DND-41 (cell line): ENCODE measurements around the gene PAXIP1.
"Not testable (repeated sequence)": the region's sequence is repeated elsewhere in the genome, so short reads cannot be mapped to it uniquely, and the experiment has no call there.

ENCODE experiments used
- ATAC-seq: fragments of 200-7000 bp; cut with Tn5 transposase; 3 replicates; pipeline ENCODE4 v1.9.1; 2021; ENCODE audit warnings: low read depth; ENCODE audit not compliant: insufficient read depth
- DNase-seq: peaks from one replicate; pipeline ENCODE4 v3.0.0-alpha.2; 2020
- H2AFZ ChIP-seq: 2 replicates; pipeline ENCODE4 v1.6.0; 2012; ENCODE audit warnings: low read depth, low read length
- H3K27ac ChIP-seq: 2 replicates; pipeline ENCODE4 v1.5.1; 2012; ENCODE audit warnings: low read length, inconsistent platforms
- H3K27me3 ChIP-seq: fragments of 200-600 bp; sonication (generic); 2 replicates; pipeline ENCODE4 v1.6.0; 2012; ENCODE audit warnings: low read length, mild to moderate bottlenecking, inconsistent platforms; ENCODE audit not compliant: insufficient read depth, poor library complexity
- H3K36me3 ChIP-seq: 2 replicates; pipeline ENCODE4 v1.5.1; 2012; ENCODE audit warnings: low read length, inconsistent platforms; ENCODE audit not compliant: insufficient read depth
- H3K4me1 ChIP-seq: 2 replicates; pipeline ENCODE4 v1.5.1; 2012; ENCODE audit warnings: mild to moderate bottlenecking, low read length; ENCODE audit not compliant: insufficient read depth
- H3K4me2 ChIP-seq: 2 replicates; pipeline ENCODE4 v1.6.0; 2012; ENCODE audit warnings: mild to moderate bottlenecking, moderate library complexity, low read length, inconsistent platforms; ENCODE audit not compliant: insufficient read depth
- H3K4me3 ChIP-seq, 2 experiments: fragments of 200-600 bp in 1 of 2; shearing (Covaris generic) in 1 of 2; 2 replicates each; pipeline ENCODE4 v1.5.1; 2012 to 2016; ENCODE audit warnings: inconsistent platforms in 2 of 2, low read length in 2 of 2, mild to moderate bottlenecking in 2 of 2, low read depth in 1 of 2, moderate library complexity in 1 of 2
- H3K79me2 ChIP-seq: 2 replicates; pipeline ENCODE4 v1.6.0; 2012; ENCODE audit warnings: low read length, inconsistent platforms; ENCODE audit not compliant: insufficient read depth
- H3K9ac ChIP-seq: 2 replicates; pipeline ENCODE4 v1.6.0; 2012; ENCODE audit warnings: low read depth, mild to moderate bottlenecking, inconsistent platforms, low read length, moderate library complexity
- H3K9me3 ChIP-seq: 2 replicates; pipeline ENCODE4 v1.5.1; 2012; ENCODE audit warnings: low read length, moderate library complexity, mild to moderate bottlenecking, inconsistent platforms; ENCODE audit not compliant: insufficient read depth, severe bottlenecking
- H4K20me1 ChIP-seq: 2 replicates; pipeline ENCODE4 v1.6.0; 2012; ENCODE audit warnings: low read length; ENCODE audit not compliant: insufficient read depth
- EZH2 ChIP-seq: IDR thresholded peaks from 3 replicates; pipeline ENCODE4 v1.6.1; 2012; ENCODE audit warnings: borderline replicate concordance, low read depth, mild to moderate bottlenecking, moderate library complexity, low read length, inconsistent platforms; ENCODE audit not compliant: severe bottlenecking
- TF ChIP-seq, protein P1 (sequence below): IDR thresholded peaks from 2 replicates; pipeline ENCODE4 v1.5.1; 2012; ENCODE audit warnings: borderline replicate concordance, low read length, moderate library complexity, mild to moderate bottlenecking; ENCODE audit not compliant: poor library complexity, severe bottlenecking; ENCODE audit errors: extremely low read depth

Gene PAXIP1

GRCh38 chr7:154929006-154929726 lies 73.8 kb downstream of the PAXIP1 start:
- Histone ChIP-seq H3K4me1 (peaks cover 22% of the 10 kb centered on the region), H3K9me3 (peaks cover 14% of the 10 kb centered on the region), H4K20me1 (no peaks in the 10 kb centered on the region), H3K4me3 (peak overlapping the region; percentile 58 to 82), H2AFZ (peak overlapping the region; percentile 96), H3K79me2 (peaks cover 6% of the 10 kb centered on the region; the same call in 1 of the 2 replicates), H3K4me2 (peak overlapping the region; percentile 92), H3K9ac (peak overlapping the region; percentile 68), H3K27ac (peak overlapping the region; percentile 84), H3K36me3 (0 out of 2 replicates have a peak, but pooled peaks cover 3% of the 10 kb centered on the region), H3K27me3 (no peaks in the 10 kb centered on the region)
- DNase-seq = peak; percentile 13
- TF ChIP-seq, protein P1, sequence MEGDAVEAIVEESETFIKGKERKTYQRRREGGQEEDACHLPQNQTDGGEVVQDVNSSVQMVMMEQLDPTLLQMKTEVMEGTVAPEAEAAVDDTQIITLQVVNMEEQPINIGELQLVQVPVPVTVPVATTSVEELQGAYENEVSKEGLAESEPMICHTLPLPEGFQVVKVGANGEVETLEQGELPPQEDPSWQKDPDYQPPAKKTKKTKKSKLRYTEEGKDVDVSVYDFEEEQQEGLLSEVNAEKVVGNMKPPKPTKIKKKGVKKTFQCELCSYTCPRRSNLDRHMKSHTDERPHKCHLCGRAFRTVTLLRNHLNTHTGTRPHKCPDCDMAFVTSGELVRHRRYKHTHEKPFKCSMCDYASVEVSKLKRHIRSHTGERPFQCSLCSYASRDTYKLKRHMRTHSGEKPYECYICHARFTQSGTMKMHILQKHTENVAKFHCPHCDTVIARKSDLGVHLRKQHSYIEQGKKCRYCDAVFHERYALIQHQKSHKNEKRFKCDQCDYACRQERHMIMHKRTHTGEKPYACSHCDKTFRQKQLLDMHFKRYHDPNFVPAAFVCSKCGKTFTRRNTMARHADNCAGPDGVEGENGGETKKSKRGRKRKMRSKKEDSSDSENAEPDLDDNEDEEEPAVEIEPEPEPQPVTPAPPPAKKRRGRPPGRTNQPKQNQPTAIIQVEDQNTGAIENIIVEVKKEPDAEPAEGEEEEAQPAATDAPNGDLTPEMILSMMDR = no peak
- TF ChIP-seq EZH2 = no peak
- no peak; the same call in 2 of the 3 replicates for ATAC-seq

GRCh38 chr7:154928136-154929005 lies 74.6 kb downstream of the PAXIP1 start:
- H3K4me1 ChIP-seq = peaks cover 22% of the 10 kb centered on the region
- TF ChIP-seq EZH2 = no peak
- TF ChIP-seq, protein P1 = peak; percentile 9
- H3K27ac ChIP-seq = peak overlapping the region; percentile 84
- peak overlapping the region; percentile 58 to 82 for H3K4me3 ChIP-seq
- no peaks in the 10 kb centered on the region for H3K36me3 ChIP-seq
- ATAC-seq (peak; percentile 83), DNase-seq (peak; percentile 55)
- H4K20me1 ChIP-seq = no peaks in the 10 kb centered on the region
- H3K79me2 ChIP-seq = peaks cover 6% of the 10 kb centered on the region; the same call in 1 of the 2 replicates
- peak overlapping the region; percentile 68 for H3K9ac ChIP-seq
- peak overlapping the region; percentile 96 for H2AFZ ChIP-seq
- H3K9me3 ChIP-seq = peaks cover 6% of the 10 kb centered on the region
- peak overlapping the region; percentile 92 for H3K4me2 ChIP-seq
- H3K27me3 ChIP-seq = no peaks in the 10 kb centered on the region

- Histone ChIP-seq H3K9ac (peak overlapping the region; percentile 68), H3K4me1 (peaks cover 22% of the 10 kb centered on the region), H3K36me3 (no peaks in the 10 kb centered on the region), H3K4me2 (peak overlapping the region; percentile 92), H3K9me3 (peaks cover 2% of the 10 kb centered on the region), H2AFZ (peak overlapping the region; percentile 96), H4K20me1 (no peaks in the 10 kb centered on the region), H3K79me2 (peaks cover 6% of the 10 kb centered on the region; the same call in 1 of the 2 replicates), H3K27ac (peak overlapping the region; percentile 78), H3K27me3 (no peaks in the 10 kb centered on the region), H3K4me3 (peak overlapping the region; percentile 58 to 82)
- DNase-seq = peak; percentile 82
- peak; percentile 73 for ATAC-seq
- no peak for TF ChIP-seq EZH2
- TF ChIP-seq, protein P1 = peak; percentile 80
Observed at GRCh38 chr7:154927624-154928125, 75.2 kb downstream of the PAXIP1 start.

GRCh38 chr7:154922472-154922871 lies 80.5 kb downstream of the PAXIP1 start:
- H3K9ac ChIP-seq, H3K9me3 ChIP-seq, ATAC-seq, H3K27ac ChIP-seq, H3K4me3 ChIP-seq, H3K4me2 ChIP-seq, H2AFZ ChIP-seq, H3K36me3 ChIP-seq, DNase-seq, H3K79me2 ChIP-seq, H4K20me1 ChIP-seq, H3K4me1 ChIP-seq, H3K27me3 ChIP-seq: not testable (repeated sequence)
